Peyer's patch (tissue), 4 donors: ENCODE measurements around the gene CSPG4.

Source experiments
- POLR2A ChIP-seq, 2 donors: fragments of 450-650 bp; IDR thresholded peaks; one replicate each; pipeline ENCODE4 v1.5.1; 2017; ENCODE audit warnings: antibody characterized with exemption in 2 of 2, mild to moderate bottlenecking in 2 of 2, moderate library complexity in 2 of 2
- TF ChIP-seq, protein P1 (sequence below), 6 experiments: fragments of 450-650 bp in 4 of 6; fragments of 200-600 bp in 2 of 6; sonication (generic) in 1 of 6; IDR thresholded peaks; one replicate each; pipeline ENCODE4 v1.5.1; 2017 to 2019; ENCODE audit warnings: antibody characterized with exemption in 6 of 6, mild to moderate bottlenecking in 3 of 6, moderate library complexity in 1 of 6

- TF ChIP-seq, protein P1, sequence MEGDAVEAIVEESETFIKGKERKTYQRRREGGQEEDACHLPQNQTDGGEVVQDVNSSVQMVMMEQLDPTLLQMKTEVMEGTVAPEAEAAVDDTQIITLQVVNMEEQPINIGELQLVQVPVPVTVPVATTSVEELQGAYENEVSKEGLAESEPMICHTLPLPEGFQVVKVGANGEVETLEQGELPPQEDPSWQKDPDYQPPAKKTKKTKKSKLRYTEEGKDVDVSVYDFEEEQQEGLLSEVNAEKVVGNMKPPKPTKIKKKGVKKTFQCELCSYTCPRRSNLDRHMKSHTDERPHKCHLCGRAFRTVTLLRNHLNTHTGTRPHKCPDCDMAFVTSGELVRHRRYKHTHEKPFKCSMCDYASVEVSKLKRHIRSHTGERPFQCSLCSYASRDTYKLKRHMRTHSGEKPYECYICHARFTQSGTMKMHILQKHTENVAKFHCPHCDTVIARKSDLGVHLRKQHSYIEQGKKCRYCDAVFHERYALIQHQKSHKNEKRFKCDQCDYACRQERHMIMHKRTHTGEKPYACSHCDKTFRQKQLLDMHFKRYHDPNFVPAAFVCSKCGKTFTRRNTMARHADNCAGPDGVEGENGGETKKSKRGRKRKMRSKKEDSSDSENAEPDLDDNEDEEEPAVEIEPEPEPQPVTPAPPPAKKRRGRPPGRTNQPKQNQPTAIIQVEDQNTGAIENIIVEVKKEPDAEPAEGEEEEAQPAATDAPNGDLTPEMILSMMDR (IDR thresholded peaks at IDR 0.05) = peak in 1 of 6 experiments; percentile 4
- TF ChIP-seq POLR2A (IDR thresholded peaks at IDR 0.05) = no peak
These were observed 64.3 kb downstream of the CSPG4 start for GRCh38 chr15:75648156-75649000.
